Stomach (tissue), 9 donors: Measurements from ENCODE around the gene OSBPL2. TPM values are rescaled to one million over a fixed set of nuclear protein-coding genes. Genes with fewer than 3 reads are reported as not detected.

ENCODE experiments used
- DNase-seq, 2 donors: peaks; one replicate each; pipeline versions ENCODE4 v3.0.0 to v3.0.0-alpha.2; 2013 to 2019
- H3K27ac ChIP-seq, 5 donors: fragments of 200-600 bp in 4 of 5; sonication (generic) in 4 of 5; one replicate each; pipeline ENCODE4 v1.5.1; 2013 to 2019; ENCODE audit warnings: mild to moderate bottlenecking in 1 of 5, moderate library complexity in 1 of 5
- H3K27me3 ChIP-seq, 3 donors: fragments of 200-600 bp; sonication (generic); one replicate each; pipeline ENCODE4 v1.5.1; 2017 to 2019; ENCODE audit warnings: mixed run types in 1 of 3
- H3K36me3 ChIP-seq, 4 donors: fragments of 200-600 bp; sonication (generic); 1 replicate in 3 of 4; 2 replicates in 1 of 4; pipeline ENCODE4 v1.5.1; 2016 to 2019
- H3K4me1 ChIP-seq, 4 donors: fragments of 200-600 bp; sonication (generic); one replicate each; pipeline ENCODE4 v1.5.1; 2016 to 2019
- H3K4me3 ChIP-seq, 4 donors: fragments of 200-600 bp; sonication (generic) in 3 of 4; one replicate each; pipeline ENCODE4 v1.5.1; 2016 to 2019; ENCODE audit warnings: mild to moderate bottlenecking in 1 of 4
- H3K9me3 ChIP-seq, 4 donors: fragments of 200-600 bp; sonication (generic); one replicate each; pipeline ENCODE4 v1.5.1; 2016 to 2019
- CTCF ChIP-seq, 7 experiments: fragments of 450-650 bp in 4 of 7; fragments of 200-600 bp in 3 of 7; sonication (generic) in 3 of 7; IDR thresholded peaks; one replicate each; pipeline ENCODE4 v1.5.1; 2016 to 2019; ENCODE audit warnings: antibody characterized with exemption in 7 of 7, control low read depth in 2 of 7, mild to moderate bottlenecking in 1 of 7
- EP300 ChIP-seq: sonication (generic); formaldehyde crosslinking; IDR thresholded peaks from one replicate; pipeline ENCODE4 v1.6.1; 2017; ENCODE audit warnings: antibody characterized with exemption
- POLR2A ChIP-seq, 4 donors: fragments of 450-650 bp; IDR thresholded peaks; one replicate each; pipeline ENCODE4 v1.6.1; 2016; ENCODE audit warnings: antibody characterized with exemption in 4 of 4, control low read depth in 2 of 4, mild to moderate bottlenecking in 1 of 4, moderate library complexity in 1 of 4
- POLR2AphosphoS5 ChIP-seq, 3 donors: sonication (generic); formaldehyde crosslinking; IDR thresholded peaks; one replicate each; pipeline ENCODE4 v1.6.1; 2016; ENCODE audit warnings: antibody characterized with exemption in 3 of 3
- WGBS, 5 donors: extraction: QIAGEN DNeasy Blood & Tissue Kit in 3 of 5; methylation state at CpG; one replicate each; pipeline versions ENCODE4 v1.1.5 to v1.1.7; 2013 to 2018; 5-methylcytosine and 5-hydroxymethylcytosine counted together
- intact Hi-C: fragments of 100-400 bp; cut with DNase I; formaldehyde crosslinking; loops from one replicate; pipeline ENCODE4 v1.15.1; 2023; ENCODE audit warnings: low total_unique reads
- polyA plus RNA-seq, 3 donors: library from polyadenylated mRNA; stranded (reverse); fragments of 200-250 nt; gene quantifications; one replicate each; pipeline ENCODE4 v1.2.3, GENCODE V29; 2013
- total RNA-seq, 5 donors: library from RNA; depleted of rRNA; stranded (reverse); fragments of >200 nt; gene quantifications; one replicate each; pipeline versions ENCODE4 v1.1.0 to v1.2.3, GENCODE V29; 2014 to 2016
- donor health status: healthy with polysubstance abuse.
- donor health status: Bipolar disorder and iron deficiency.
- donor health status: healthy.

The OSBPL2 gene
- total and polyA plus RNA-seq, 8 donors: 15.1 to 83.4 (median 36.7) TPM

GRCh38 chr20:62272200-62272599 is 33.9 kb downstream of the OSBPL2 start:
- 83 to 100% (median 88%) methylated on average over 1 to 10 of the region's 10 CpGs for WGBS, 5 donors

GRCh38 chr20:62273416-62273815 is 35.1 kb downstream of the OSBPL2 start:
- 93 to 96% (median 94%) methylated on average over 18 of the region's 18 CpGs for WGBS, 5 donors
- Histone ChIP-seq H3K36me3 (peaks cover 49 to 89% (median 86%) of the 10 kb centered on the region in 4 donors), H3K27me3 (no peaks in the 10 kb centered on the region), H3K4me3 (no peak overlapping the region), H3K27ac (no peak overlapping the region), H3K9me3 (no peaks in the 10 kb centered on the region), H3K4me1 (no peaks in the 10 kb centered on the region)
- no peak for TF ChIP-seq POLR2A (IDR thresholded peaks at IDR 0.05)
- TF ChIP-seq EP300: no peak
- no peak for TF ChIP-seq POLR2AphosphoS5 (IDR thresholded peaks at IDR 0.05)
- TF ChIP-seq CTCF (IDR thresholded peaks at IDR 0.05): no peak
- DNase-seq: no peak
- intact Hi-C loops: no loop called here

More at GRCh38 chr20:62272200-62272599, 33.9 kb downstream of the OSBPL2 start:
- Histone ChIP-seq H3K9me3 (no peaks in the 10 kb centered on the region), H3K4me3 (no peak overlapping the region), H3K27ac (no peak overlapping the region), H3K36me3 (peaks cover 47 to 92% (median 87%) of the 10 kb centered on the region in 4 donors), H3K4me1 (no peaks in the 10 kb centered on the region), H3K27me3 (no peaks in the 10 kb centered on the region)
- TF ChIP-seq EP300: no peak
- no peak for TF ChIP-seq POLR2A (IDR thresholded peaks at IDR 0.05)
- no peak for TF ChIP-seq POLR2AphosphoS5 (IDR thresholded peaks at IDR 0.05)
- TF ChIP-seq CTCF (IDR thresholded peaks at IDR 0.05): no peak
- intact Hi-C loops: no loop called here
- DNase-seq: no peak

GRCh38 chr20:62274332-62274950 is 36.1 kb downstream of the OSBPL2 start:
- 68 to 80% (median 70%) methylated on average over 13 of the region's 13 CpGs for WGBS, 5 donors
- H3K4me3 ChIP-seq: no peak overlapping the region
- no peaks in the 10 kb centered on the region for H3K9me3 ChIP-seq
- H3K4me1 ChIP-seq: peaks cover 0 to under 1% (median 0%) of the 10 kb centered on the region in 4 donors
- H3K36me3 ChIP-seq: peaks cover 50 to 89% (median 86%) of the 10 kb centered on the region in 4 donors
- DNase-seq: no peak
- intact Hi-C loops: no loop called here
- no peak overlapping the region for H3K27ac ChIP-seq
- H3K27me3 ChIP-seq: no peaks in the 10 kb centered on the region
- TF ChIP-seq POLR2AphosphoS5 (IDR thresholded peaks at IDR 0.05): no peak
- no peak for TF ChIP-seq CTCF (IDR thresholded peaks at IDR 0.05)
- TF ChIP-seq EP300: no peak
- TF ChIP-seq POLR2A (IDR thresholded peaks at IDR 0.05): no peak

- no peak for DNase-seq
- 91 to 94% (median 92%) methylated on average over 10 of the region's 10 CpGs for WGBS, 5 donors
- Histone ChIP-seq H3K9me3 (no peaks in the 10 kb centered on the region), H3K4me1 (peaks cover 0 to 8% (median 2%) of the 10 kb centered on the region in 4 donors), H3K27ac (no peak overlapping the region), H3K27me3 (no peaks in the 10 kb centered on the region), H3K36me3 (peaks cover 58 to 89% (median 87%) of the 10 kb centered on the region in 4 donors), H3K4me3 (no peak overlapping the region)
- TF ChIP-seq POLR2AphosphoS5 (IDR thresholded peaks at IDR 0.05) (no peak), CTCF (IDR thresholded peaks at IDR 0.05) (no peak), POLR2A (IDR thresholded peaks at IDR 0.05) (no peak), EP300 (no peak)
- intact Hi-C loops: no loop called here
Observed at GRCh38 chr20:62275219-62275618, 36.9 kb downstream of the OSBPL2 start.
